H9 (cell line): ENCODE measurements around the gene RBM19. TPM values are rescaled to one million over a fixed set of nuclear protein-coding genes. Genes with fewer than 3 reads are reported as not detected.
A peak's percentile ranks its signal among the peaks of the same experiment; 100 is the strongest.

ENCODE experiments used
- DNase-seq: peaks from one replicate; pipeline ENCODE4 v3.0.0-alpha.2; 2017
- H2AFZ ChIP-seq: one replicate; pipeline ENCODE4 v1.6.1; 2013; ENCODE audit warnings: mild to moderate bottlenecking, low read length, control low read depth, moderate library complexity
- H2AK5ac ChIP-seq: 2 replicates; pipeline ENCODE4 v1.6.1; 2013; ENCODE audit warnings: low read length, control low read depth, mixed read lengths; ENCODE audit not compliant: insufficient read length
- H2BK120ac ChIP-seq: one replicate; pipeline ENCODE4 v1.6.1; 2013; ENCODE audit warnings: low read depth, mild to moderate bottlenecking, low read length, control low read depth, inconsistent platforms; ENCODE audit not compliant: poor library complexity, severe bottlenecking
- H2BK12ac ChIP-seq: 2 replicates; pipeline ENCODE4 v1.6.1; 2013; ENCODE audit warnings: low read length, control low read depth, mixed read lengths, low read depth; ENCODE audit not compliant: insufficient read length
- H2BK15ac ChIP-seq: 2 replicates; pipeline ENCODE4 v1.6.1; 2013; ENCODE audit warnings: low read depth, low read length, control low read depth
- H2BK20ac ChIP-seq: one replicate; pipeline ENCODE4 v1.6.1; 2013; ENCODE audit warnings: low read depth, mild to moderate bottlenecking, low read length, control low read depth, inconsistent platforms; ENCODE audit not compliant: poor library complexity, severe bottlenecking
- H2BK5ac ChIP-seq: 2 replicates; pipeline ENCODE4 v1.6.1; 2013; ENCODE audit warnings: low read length, control low read depth, mixed read lengths; ENCODE audit not compliant: insufficient read length
- H3K14ac ChIP-seq: 2 replicates; pipeline ENCODE4 v1.6.1; 2013; ENCODE audit warnings: low read length, control low read depth; ENCODE audit not compliant: insufficient read depth
- H3K18ac ChIP-seq: 2 replicates; pipeline ENCODE4 v1.6.1; 2013; ENCODE audit warnings: low read depth, mild to moderate bottlenecking, mixed read lengths, low read length, control low read depth; ENCODE audit not compliant: insufficient read length
- H3K23ac ChIP-seq: 2 replicates; pipeline ENCODE4 v1.6.1; 2013; ENCODE audit warnings: low read length, control low read depth, mixed read lengths, low read depth; ENCODE audit not compliant: insufficient read length
- H3K23me2 ChIP-seq: 2 replicates; pipeline ENCODE4 v1.6.1; 2013; ENCODE audit warnings: low read depth, mild to moderate bottlenecking, mixed read lengths, low read length, control low read depth; ENCODE audit not compliant: insufficient read length, poor library complexity, severe bottlenecking
- H3K27ac ChIP-seq: 2 replicates; pipeline ENCODE4 v1.5.1; 2013; ENCODE audit warnings: low read length, control low read depth, mixed read lengths, low read depth; ENCODE audit not compliant: insufficient read length
- H3K27me3 ChIP-seq: 2 replicates; pipeline ENCODE4 v1.6.1; 2013; ENCODE audit warnings: low read length, control low read depth, inconsistent platforms; ENCODE audit not compliant: insufficient read depth
- H3K4ac ChIP-seq: 2 replicates; pipeline ENCODE4 v1.6.1; 2013; ENCODE audit warnings: low read depth, mild to moderate bottlenecking, control low read depth, inconsistent platforms, low read length, moderate library complexity
- H3K4me1 ChIP-seq: 2 replicates; pipeline ENCODE4 v1.6.1; 2013; ENCODE audit warnings: low read length, control low read depth, inconsistent platforms; ENCODE audit not compliant: insufficient read depth
- H3K4me2 ChIP-seq: 2 replicates; pipeline ENCODE4 v1.6.1; 2013; ENCODE audit warnings: low read length, control low read depth, mixed read lengths; ENCODE audit not compliant: insufficient read length, insufficient read depth
- H3K56ac ChIP-seq: 2 replicates; pipeline ENCODE4 v1.6.1; 2013; ENCODE audit warnings: low read depth, mild to moderate bottlenecking, mixed read lengths, low read length, control low read depth; ENCODE audit not compliant: insufficient read length
- H3K79me1 ChIP-seq: 2 replicates; pipeline ENCODE4 v1.6.1; 2013; ENCODE audit warnings: low read depth, mild to moderate bottlenecking, moderate library complexity, low read length, control low read depth, inconsistent platforms; ENCODE audit not compliant: insufficient read depth, poor library complexity, severe bottlenecking
- H3K79me2 ChIP-seq: 2 replicates; pipeline ENCODE4 v1.6.1; 2013; ENCODE audit warnings: low read length, control low read depth, inconsistent platforms; ENCODE audit not compliant: insufficient read depth
- H3K9ac ChIP-seq: 2 replicates; pipeline ENCODE4 v1.6.1; 2013; ENCODE audit warnings: low read length, control low read depth, mixed read lengths; ENCODE audit not compliant: insufficient read length; ENCODE audit errors: extremely low read depth
- H3K9me3 ChIP-seq: one replicate; pipeline ENCODE4 v1.6.1; 2013; ENCODE audit warnings: low read depth, low read length, inconsistent platforms; ENCODE audit not compliant: control insufficient read depth
- H3T11ph ChIP-seq: one replicate; pipeline ENCODE4 v1.6.1; 2013; ENCODE audit warnings: mild to moderate bottlenecking, low read length, control low read depth, inconsistent platforms
- H4K20me1 ChIP-seq: one replicate; pipeline ENCODE4 v1.6.1; 2013; ENCODE audit not compliant: control insufficient read depth, insufficient read length, insufficient read depth
- H4K5ac ChIP-seq: 2 replicates; pipeline ENCODE4 v1.6.1; 2013; ENCODE audit warnings: low read depth, mild to moderate bottlenecking, mixed read lengths, low read length, control low read depth; ENCODE audit not compliant: insufficient read length
- H4K8ac ChIP-seq: replicated peaks from 2 replicates; pipeline ENCODE4 v1.6.1; 2013; ENCODE audit warnings: low read length, control low read depth, mixed read lengths, low read depth; ENCODE audit not compliant: insufficient read length
- H4K91ac ChIP-seq: 2 replicates; pipeline ENCODE4 v1.6.1; 2013; ENCODE audit warnings: low read depth, mild to moderate bottlenecking, moderate library complexity, mixed read lengths, low read length, control low read depth; ENCODE audit not compliant: insufficient read length
- H3K27ac Mint-ChIP-seq, 3 experiments: 2 replicates in 2 of 3; 3 replicates in 1 of 3; pipeline ENCODE4 v1.8.0; 2020 to 2021; ENCODE audit warnings: mixed read lengths in 3 of 3, mild to moderate bottlenecking in 1 of 3, moderate library complexity in 1 of 3
- H3K27me3 Mint-ChIP-seq: 2 replicates; pipeline ENCODE4 v1.8.0; 2021; ENCODE audit warnings: low read depth, mild to moderate bottlenecking, moderate library complexity, mixed read lengths
- H3K36me3 Mint-ChIP-seq, 3 experiments: 2 replicates in 2 of 3; 3 replicates in 1 of 3; pipeline ENCODE4 v1.8.0; 2020 to 2021; ENCODE audit warnings: low read depth in 3 of 3, mixed read lengths in 3 of 3; ENCODE audit not compliant: insufficient read depth in 1 of 3
- H3K4me1 Mint-ChIP-seq, 2 experiments: 2 replicates each; pipeline ENCODE4 v1.8.0; 2020; ENCODE audit warnings: mixed read lengths in 2 of 2
- H3K4me3 Mint-ChIP-seq, 2 experiments: 2 replicates in 1 of 2; 3 replicates in 1 of 2; pipeline ENCODE4 v1.8.0; 2020 to 2021; ENCODE audit warnings: mild to moderate bottlenecking in 2 of 2, mixed read lengths in 2 of 2, moderate library complexity in 1 of 2
- H3K9me3 Mint-ChIP-seq, 2 experiments: 2 replicates in 1 of 2; 3 replicates in 1 of 2; pipeline ENCODE4 v1.8.0; 2020; ENCODE audit warnings: mild to moderate bottlenecking in 2 of 2, mixed read lengths in 2 of 2, moderate library complexity in 1 of 2
- WGBS: extraction: QIAGEN DNeasy Blood & Tissue Kit; methylation state at CpG from one replicate; pipeline ENCODE4 v1.1.7; 2013; ENCODE audit warnings: missing lambda C conversion rate, low lambda C conversion rate, mixed read lengths; ENCODE audit not compliant: insufficient read length; ENCODE audit errors: extremely low coverage; 5-methylcytosine and 5-hydroxymethylcytosine counted together
- total RNA-seq: library from RNA; stranded (reverse); gene quantifications from 2 replicates; pipeline ENCODE4 v1.2.1, GENCODE V29; 2021
- TF ChIP-seq, protein P1 (sequence below): fragments of 200-600 bp; sonication (generic); conservative IDR thresholded peaks from 3 replicates; pipeline ENCODE4 v1.8.0; 2021; ENCODE audit warnings: antibody characterized with exemption, mild to moderate bottlenecking

Gene RBM19
- total RNA-seq, 1 experiment from 2014 or later = 32.2 TPM

DNA sequence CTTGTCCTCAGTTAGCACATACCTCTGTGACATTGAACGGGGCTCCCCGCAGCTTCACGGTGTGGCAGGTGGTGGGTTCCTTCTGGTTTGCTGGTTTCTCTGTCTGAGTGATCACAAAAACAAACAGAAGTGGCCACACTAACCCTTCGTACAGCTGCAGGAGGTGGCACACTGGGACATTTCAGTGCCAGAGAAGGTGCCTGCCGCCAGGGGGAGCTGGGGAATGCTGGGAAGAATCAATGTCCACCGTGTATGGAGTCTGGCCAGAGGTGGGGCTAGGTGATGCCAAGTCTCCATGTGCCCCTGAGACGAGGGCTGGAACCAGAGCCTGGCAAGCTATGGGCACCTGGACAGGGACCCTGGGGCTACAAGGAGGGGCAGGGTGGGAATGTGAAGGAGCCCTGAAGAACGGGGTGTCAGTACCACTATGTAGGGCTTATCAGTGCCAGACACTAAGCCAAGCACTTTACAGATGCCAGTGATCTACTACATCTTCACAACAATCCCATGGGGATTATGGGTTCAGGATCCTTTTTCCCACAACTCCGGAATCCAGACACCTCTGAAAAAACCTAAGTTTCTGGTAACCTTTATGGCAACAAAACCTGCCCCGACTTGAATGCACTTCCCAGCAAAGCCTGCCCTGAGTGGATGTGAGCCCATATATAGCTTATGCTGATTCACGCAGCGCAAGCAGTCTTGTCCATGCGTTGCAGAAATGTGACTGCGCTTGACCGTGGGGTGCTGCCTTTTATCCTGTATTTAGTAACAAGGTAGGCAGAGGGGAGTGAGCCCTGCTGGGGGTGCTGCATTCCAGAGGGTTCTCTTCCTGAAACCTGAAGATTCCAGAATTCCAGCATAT, 10.8 kb downstream of the RBM19 start:
- H3T11ph ChIP-seq = no peak overlapping the region
- H3K27me3 Mint-ChIP-seq = no peaks in the 10 kb centered on the region
- H3K18ac ChIP-seq = no peak overlapping the region
- H2BK15ac ChIP-seq = no peak overlapping the region
- H2AK5ac ChIP-seq = no peak overlapping the region
- no peaks in the 10 kb centered on the region for H3K9me3 Mint-ChIP-seq
- H3K9ac ChIP-seq = no peak overlapping the region
- no peak overlapping the region for H2BK12ac ChIP-seq
- H3K23me2 ChIP-seq = no peaks in the 10 kb centered on the region
- no peak overlapping the region for H2BK120ac ChIP-seq
- H3K56ac ChIP-seq = no peak overlapping the region
- no peak overlapping the region for H2AFZ ChIP-seq
- no peaks in the 10 kb centered on the region for H3K79me1 ChIP-seq
- no peaks in the 10 kb centered on the region for H3K79me2 ChIP-seq
- no peak overlapping the region for H4K5ac ChIP-seq
- DNase-seq = peak; percentile 76
- H4K91ac ChIP-seq = no peak overlapping the region
- H3K4me2 ChIP-seq = no peak overlapping the region
- no peak overlapping the region for H3K4me3 Mint-ChIP-seq
- H2BK5ac ChIP-seq = no peak overlapping the region
- H3K4me1 ChIP-seq = no peaks in the 10 kb centered on the region
- no peaks in the 10 kb centered on the region for H3K9me3 ChIP-seq
- H3K27ac Mint-ChIP-seq = no peak overlapping the region
- H3K4me1 Mint-ChIP-seq = no peaks in the 10 kb centered on the region
- H4K20me1 ChIP-seq = no peaks in the 10 kb centered on the region
- H4K8ac ChIP-seq = no peak overlapping the region
- no peak overlapping the region for H3K4ac ChIP-seq
- H3K27ac ChIP-seq = no peak overlapping the region
- TF ChIP-seq, protein P1, sequence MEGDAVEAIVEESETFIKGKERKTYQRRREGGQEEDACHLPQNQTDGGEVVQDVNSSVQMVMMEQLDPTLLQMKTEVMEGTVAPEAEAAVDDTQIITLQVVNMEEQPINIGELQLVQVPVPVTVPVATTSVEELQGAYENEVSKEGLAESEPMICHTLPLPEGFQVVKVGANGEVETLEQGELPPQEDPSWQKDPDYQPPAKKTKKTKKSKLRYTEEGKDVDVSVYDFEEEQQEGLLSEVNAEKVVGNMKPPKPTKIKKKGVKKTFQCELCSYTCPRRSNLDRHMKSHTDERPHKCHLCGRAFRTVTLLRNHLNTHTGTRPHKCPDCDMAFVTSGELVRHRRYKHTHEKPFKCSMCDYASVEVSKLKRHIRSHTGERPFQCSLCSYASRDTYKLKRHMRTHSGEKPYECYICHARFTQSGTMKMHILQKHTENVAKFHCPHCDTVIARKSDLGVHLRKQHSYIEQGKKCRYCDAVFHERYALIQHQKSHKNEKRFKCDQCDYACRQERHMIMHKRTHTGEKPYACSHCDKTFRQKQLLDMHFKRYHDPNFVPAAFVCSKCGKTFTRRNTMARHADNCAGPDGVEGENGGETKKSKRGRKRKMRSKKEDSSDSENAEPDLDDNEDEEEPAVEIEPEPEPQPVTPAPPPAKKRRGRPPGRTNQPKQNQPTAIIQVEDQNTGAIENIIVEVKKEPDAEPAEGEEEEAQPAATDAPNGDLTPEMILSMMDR = peak; percentile 74
- H3K23ac ChIP-seq = no peak overlapping the region
- H3K27me3 ChIP-seq = no peaks in the 10 kb centered on the region
- no CpG with 5 or more reads among the region's 15 CpGs for WGBS
- no peak overlapping the region for H2BK20ac ChIP-seq
- H3K14ac ChIP-seq = no peak overlapping the region
- peaks cover 23 to 73% (median 44%) of the 10 kb centered on the region in 3 experiments; a peak in 6 of 7 replicates for H3K36me3 Mint-ChIP-seq
